ENCODE results near the gene MAP3K13.

MAP3K13 gene

DNA sequence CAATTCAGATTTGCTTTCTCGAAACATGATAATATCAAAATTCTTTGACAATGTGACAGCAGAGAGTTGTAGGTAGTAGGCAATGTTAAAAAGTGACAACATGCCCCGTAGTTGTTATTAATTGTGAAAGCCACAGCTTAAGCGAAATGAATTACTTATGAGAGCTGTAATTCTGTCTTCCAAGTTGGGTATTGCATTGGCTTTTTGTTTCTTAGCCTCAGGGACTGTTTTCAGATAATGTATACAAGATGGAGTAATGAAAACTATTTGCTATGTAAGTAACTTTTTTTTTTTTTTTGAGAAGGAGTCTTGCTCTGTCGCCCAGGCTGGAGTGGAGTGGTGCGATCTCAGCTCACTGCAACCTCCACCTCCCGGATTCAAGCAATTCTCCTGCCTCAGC, 43.1 kb upstream of the MAP3K13 start:
- TF ChIP-seq, protein P1, sequence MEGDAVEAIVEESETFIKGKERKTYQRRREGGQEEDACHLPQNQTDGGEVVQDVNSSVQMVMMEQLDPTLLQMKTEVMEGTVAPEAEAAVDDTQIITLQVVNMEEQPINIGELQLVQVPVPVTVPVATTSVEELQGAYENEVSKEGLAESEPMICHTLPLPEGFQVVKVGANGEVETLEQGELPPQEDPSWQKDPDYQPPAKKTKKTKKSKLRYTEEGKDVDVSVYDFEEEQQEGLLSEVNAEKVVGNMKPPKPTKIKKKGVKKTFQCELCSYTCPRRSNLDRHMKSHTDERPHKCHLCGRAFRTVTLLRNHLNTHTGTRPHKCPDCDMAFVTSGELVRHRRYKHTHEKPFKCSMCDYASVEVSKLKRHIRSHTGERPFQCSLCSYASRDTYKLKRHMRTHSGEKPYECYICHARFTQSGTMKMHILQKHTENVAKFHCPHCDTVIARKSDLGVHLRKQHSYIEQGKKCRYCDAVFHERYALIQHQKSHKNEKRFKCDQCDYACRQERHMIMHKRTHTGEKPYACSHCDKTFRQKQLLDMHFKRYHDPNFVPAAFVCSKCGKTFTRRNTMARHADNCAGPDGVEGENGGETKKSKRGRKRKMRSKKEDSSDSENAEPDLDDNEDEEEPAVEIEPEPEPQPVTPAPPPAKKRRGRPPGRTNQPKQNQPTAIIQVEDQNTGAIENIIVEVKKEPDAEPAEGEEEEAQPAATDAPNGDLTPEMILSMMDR (IDR thresholded peaks at IDR 0.05; ENCODE audit: control extremely low read depth, extremely low read depth, low read depth, missing control alignments) = no peak
- DNase-seq (ENCODE audit: extremely low spot score) = no peak
- CTCF ChIA-PET = interaction anchor here (1.4 to 1.5 kb wide), 2 partner anchors 11 to 17 kb away, joined by 3 to 4 read pairs; no protein-coding TSS in a partner anchor
- POLR2A ChIA-PET = no interaction called here

- POLR2A ChIA-PET = no interaction called here
- TF ChIP-seq, protein P1 (IDR thresholded peaks at IDR 0.05; ENCODE audit: control extremely low read depth, extremely low read depth, low read depth, missing control alignments) = no peak
- no peak for DNase-seq (ENCODE audit: extremely low spot score)
- CTCF ChIA-PET = no interaction called here
Observed at GRCh38 chr3:185320949-185321348, 42.0 kb upstream of the MAP3K13 start.

DNA sequence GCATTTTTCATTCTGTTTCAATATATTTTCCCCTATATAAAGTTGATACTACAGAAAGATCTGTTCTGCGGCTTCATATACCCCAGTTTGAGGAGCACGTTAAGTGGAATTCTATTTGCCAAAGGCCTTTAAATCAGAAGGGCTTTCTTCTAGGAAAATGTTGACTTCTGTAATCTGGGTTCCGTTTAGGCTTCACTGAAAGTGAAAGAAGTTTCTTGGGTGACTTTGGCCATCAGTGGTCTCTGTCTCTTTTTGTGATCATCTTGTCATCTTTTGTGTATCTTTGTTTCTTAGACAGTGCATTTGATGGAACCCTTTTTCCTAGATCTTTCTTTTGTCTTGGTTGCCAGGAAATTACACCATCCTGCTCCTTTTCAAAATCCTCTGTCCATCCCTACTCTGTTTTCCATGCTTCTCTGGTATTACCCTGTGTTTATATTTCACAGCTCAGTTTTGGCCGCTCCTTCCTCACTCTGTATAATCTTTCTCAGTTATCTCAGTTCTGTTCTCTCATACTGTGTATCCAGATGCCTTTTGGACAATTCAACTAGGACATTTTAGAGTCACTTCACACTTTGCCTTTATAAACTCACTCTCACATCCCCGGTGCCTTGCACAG, 40.7 kb upstream of the MAP3K13 start:
- DNase-seq (ENCODE audit: extremely low spot score) = no peak
- TF ChIP-seq, protein P1 (IDR thresholded peaks at IDR 0.05; ENCODE audit: control extremely low read depth, extremely low read depth, low read depth, missing control alignments) = no peak
- ChIA-PET CTCF (no interaction called here), POLR2A (no interaction called here)

GRCh38 chr3:185325946-185326791, 36.8 kb upstream of the MAP3K13 start:
- POLR2A ChIA-PET = no interaction called here
- CTCF ChIA-PET = interaction anchor here (1.0 to 3.2 kb wide), 4 partner anchors 10 to 260 kb away, joined by 3 to 14 read pairs (median 4); partner anchors contain the start of gene SENP2
- TF ChIP-seq, protein P1 (IDR thresholded peaks at IDR 0.05; ENCODE audit: control extremely low read depth, extremely low read depth, low read depth, missing control alignments) = no peak
- DNase-seq (ENCODE audit: extremely low spot score) = no peak

- TF ChIP-seq, protein P1 (IDR thresholded peaks at IDR 0.05; ENCODE audit: control extremely low read depth, extremely low read depth, low read depth, missing control alignments) = no peak
- ChIA-PET CTCF (interaction anchor here (1.0 to 3.2 kb wide), 4 partner anchors 11 to 259 kb away, joined by 3 to 14 read pairs (median 4); partner anchors contain the start of gene SENP2), POLR2A (no interaction called here)
- no peak for DNase-seq (ENCODE audit: extremely low spot score)
Observed at GRCh38 chr3:185327062-185327461, 35.9 kb upstream of the MAP3K13 start.

GRCh38 chr3:185328324-185329004, 34.5 kb upstream of the MAP3K13 start:
- TF ChIP-seq, protein P1 (IDR thresholded peaks at IDR 0.05; ENCODE audit: control extremely low read depth, extremely low read depth, low read depth, missing control alignments) = no peak
- CTCF ChIA-PET = interaction anchor here (3.2 kb wide), 1 partner anchor 20 kb away, joined by 14 read pairs; no protein-coding TSS in a partner anchor
- no peak for DNase-seq (ENCODE audit: extremely low spot score)
- POLR2A ChIA-PET = no interaction called here

Measured in GM10248 (cell line).